Activated CD4-positive, CD25-positive, alpha-beta regulatory T cell (primary cell): ENCODE measurements around the gene TACC2.

Experiments used
- DNase-seq, 4 experiments: peaks; one replicate each; lab custom pipeline; 2025; lab: John Stamatoyannopoulos, UW

The TACC2 gene

DNA sequence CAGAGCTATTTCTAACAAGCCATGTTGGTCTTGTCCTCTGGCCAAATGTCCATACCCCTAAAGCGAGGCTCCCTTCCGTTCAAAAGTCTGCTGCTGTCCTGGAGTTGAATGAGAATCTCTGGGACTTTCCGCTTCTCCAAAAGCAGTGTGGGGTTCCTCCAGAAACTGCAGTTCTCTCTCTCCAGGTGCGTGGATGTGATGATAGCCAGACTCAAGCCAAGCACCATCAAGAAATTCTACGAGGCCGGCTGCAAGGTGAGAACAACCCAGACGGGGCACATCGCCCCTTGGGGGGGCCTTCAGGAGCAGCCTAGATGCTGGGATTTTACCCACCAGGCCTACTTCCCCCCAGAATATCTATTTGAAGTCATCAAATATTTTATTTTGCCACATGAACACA is 308.6 kb downstream of the TACC2 start:
- DNase-seq, result no peak

GRCh38 chr10:122298206-122298597 is 309.2 kb downstream of the TACC2 start:
- no peak for DNase-seq

DNA sequence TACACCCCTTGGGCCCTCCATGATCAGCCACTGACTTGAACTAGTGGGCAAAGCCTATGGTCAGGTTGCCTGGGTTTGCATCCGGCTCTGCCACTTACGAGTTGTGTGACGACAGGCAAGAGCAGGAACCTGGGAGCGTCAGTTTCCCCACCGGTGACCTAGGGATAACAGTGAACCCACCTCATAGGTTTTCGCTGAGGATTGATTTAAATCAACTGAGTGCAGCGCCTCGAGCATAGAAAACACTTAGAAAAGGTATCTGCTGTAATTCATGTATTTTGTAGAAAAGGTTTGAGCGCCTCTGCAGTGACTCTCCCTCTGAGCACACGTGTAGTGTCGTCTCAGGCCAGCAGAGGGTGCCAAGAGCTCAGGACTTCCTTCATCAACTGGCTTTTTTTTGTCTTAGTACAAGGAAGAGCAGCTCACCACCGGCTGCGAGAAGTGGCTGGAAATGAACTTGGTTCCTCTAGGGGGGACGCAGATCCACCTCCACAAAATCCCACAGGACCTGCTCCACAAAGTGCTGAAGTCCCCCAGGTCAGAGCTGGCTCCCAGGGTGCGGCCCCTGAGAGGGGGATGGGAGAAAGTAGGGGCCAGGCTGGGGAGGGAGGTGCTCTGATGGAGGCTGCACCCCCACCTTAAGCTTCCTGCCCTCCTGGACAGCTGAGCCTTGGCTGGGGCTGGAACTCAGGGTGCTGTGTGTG is 309.8 kb downstream of the TACC2 start:
- DNase-seq, result peak; percentile 22 to 47 (median 30)

- no peak for DNase-seq
Observed at GRCh38 chr10:122299423-122300075, 310.6 kb downstream of the TACC2 start.

GRCh38 chr10:122301055-122301810 is 312.3 kb downstream of the TACC2 start:
- DNase-seq, result no peak

DNA sequence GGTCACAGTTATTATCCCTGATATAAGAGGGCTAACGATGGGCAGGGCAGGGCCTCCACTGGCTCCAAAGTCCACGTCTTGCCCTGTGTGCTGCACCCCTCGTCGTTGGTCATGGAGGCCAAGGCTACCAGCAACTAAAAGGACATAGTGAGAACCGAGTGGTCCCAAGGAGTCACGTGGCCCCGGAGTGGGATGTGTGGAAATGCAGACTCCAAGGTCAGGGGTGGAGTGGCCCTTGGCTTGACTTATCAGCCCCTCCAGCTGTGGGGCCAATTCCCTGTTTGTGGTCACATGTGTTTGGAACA is 312.8 kb downstream of the TACC2 start:
- no peak for DNase-seq

DNA sequence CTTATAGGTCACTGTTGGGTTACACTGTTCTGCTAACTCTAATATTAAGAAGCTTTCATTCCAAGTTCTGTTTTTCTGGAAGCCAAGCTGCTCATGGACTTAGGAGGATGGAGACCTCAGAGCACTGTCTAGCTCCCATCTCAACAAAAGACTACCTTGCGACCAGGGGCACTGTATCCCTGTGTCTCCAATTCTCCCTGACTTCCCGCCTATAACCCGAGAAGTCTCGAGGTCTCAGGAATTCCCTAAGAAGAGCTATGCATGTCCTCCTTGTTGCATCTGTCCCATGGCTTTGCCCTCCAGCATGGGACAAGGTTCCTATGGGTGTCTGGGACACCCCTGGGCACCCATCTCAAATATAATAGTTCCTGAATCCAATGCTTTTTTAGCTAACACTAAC is 313.4 kb downstream of the TACC2 start:
- no peak for DNase-seq

GRCh38 chr10:122303271-122304053 is 314.5 kb downstream of the TACC2 start:
- no peak for DNase-seq
